ENCODE data around the gene GPRC6A.
"Not testable (repeated sequence)": the region's sequence is repeated elsewhere in the genome, so short reads cannot be mapped to it uniquely, and the experiment has no call there.

GRCh38 chr6:116834526-116834925, 5.6 kb upstream of the GPRC6A start:
- TF ChIP-seq ZNF747 (CRISPR knock-in tag; IDR thresholded peaks at IDR 0.05; ENCODE audit: borderline replicate concordance); MAFK (conservative IDR thresholded peaks at IDR 0.05 in 1 of 2, IDR thresholded peaks at IDR 0.05 in 1 of 2; ENCODE audit: low read length in 2 of 2); GLI4 (CRISPR knock-in tag; IDR thresholded peaks at IDR 0.05; ENCODE audit: borderline replicate concordance); ZNF143 (CRISPR knock-in tag; IDR thresholded peaks at IDR 0.05); RELA (CRISPR knock-in tag; IDR thresholded peaks at IDR 0.05); AFF4 (CRISPR knock-in tag; IDR thresholded peaks at IDR 0.05); ZNF558 (CRISPR knock-in tag; IDR thresholded peaks at IDR 0.05; ENCODE audit: borderline replicate concordance); SCMH1 (CRISPR knock-in tag; IDR thresholded peaks at IDR 0.05; ENCODE audit: borderline replicate concordance); GATAD1 (CRISPR knock-in tag; IDR thresholded peaks at IDR 0.05): not testable (repeated sequence)
- TF ChIP-seq, protein P1, sequence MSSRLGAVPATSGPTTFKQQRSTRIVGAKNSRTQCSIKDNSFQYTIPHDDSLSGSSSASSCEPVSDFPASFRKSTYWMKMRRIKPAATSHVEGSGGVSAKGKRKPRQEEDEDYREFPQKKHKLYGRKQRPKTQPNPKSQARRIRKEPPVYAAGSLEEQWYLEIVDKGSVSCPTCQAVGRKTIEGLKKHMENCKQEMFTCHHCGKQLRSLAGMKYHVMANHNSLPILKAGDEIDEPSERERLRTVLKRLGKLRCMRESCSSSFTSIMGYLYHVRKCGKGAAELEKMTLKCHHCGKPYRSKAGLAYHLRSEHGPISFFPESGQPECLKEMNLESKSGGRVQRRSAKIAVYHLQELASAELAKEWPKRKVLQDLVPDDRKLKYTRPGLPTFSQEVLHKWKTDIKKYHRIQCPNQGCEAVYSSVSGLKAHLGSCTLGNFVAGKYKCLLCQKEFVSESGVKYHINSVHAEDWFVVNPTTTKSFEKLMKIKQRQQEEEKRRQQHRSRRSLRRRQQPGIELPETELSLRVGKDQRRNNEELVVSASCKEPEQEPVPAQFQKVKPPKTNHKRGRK (CRISPR knock-in tag; IDR thresholded peaks at IDR 0.05): not testable (repeated sequence)
- TF ChIP-seq, protein P2, sequence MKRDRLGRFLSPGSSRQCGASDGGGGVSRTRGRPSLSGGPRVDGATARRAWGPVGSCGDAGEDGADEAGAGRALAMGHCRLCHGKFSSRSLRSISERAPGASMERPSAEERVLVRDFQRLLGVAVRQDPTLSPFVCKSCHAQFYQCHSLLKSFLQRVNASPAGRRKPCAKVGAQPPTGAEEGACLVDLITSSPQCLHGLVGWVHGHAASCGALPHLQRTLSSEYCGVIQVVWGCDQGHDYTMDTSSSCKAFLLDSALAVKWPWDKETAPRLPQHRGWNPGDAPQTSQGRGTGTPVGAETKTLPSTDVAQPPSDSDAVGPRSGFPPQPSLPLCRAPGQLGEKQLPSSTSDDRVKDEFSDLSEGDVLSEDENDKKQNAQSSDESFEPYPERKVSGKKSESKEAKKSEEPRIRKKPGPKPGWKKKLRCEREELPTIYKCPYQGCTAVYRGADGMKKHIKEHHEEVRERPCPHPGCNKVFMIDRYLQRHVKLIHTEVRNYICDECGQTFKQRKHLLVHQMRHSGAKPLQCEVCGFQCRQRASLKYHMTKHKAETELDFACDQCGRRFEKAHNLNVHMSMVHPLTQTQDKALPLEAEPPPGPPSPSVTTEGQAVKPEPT (CRISPR knock-in tag; IDR thresholded peaks at IDR 0.05; ENCODE audit: low read depth): not testable (repeated sequence)

Data from HepG2 (cell line).